ENCODE data around the gene DCTN2.

Gene DCTN2

GRCh38 chr12:57549203-57549908 is 2.4 kb upstream of the DCTN2 start:
- no peak for DNase-seq

- DNase-seq: no peak
Observed at GRCh38 chr12:57548488-57548887, 1.5 kb upstream of the DCTN2 start.

DNA sequence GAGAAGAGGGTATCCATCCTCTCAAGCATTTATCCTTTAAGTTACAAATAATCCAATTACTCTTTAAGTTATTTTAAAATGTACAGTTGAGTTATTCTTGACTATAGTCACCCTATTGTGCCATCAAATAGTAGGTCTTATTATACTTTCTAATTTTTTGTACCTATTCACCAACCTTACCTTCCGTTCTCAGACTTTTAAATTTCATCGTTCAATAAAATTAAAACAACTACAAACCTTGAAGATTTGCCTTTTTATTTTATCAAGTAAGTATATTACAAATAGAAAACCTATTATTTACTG is 972 bp upstream of the DCTN2 start:
- DNase-seq: no peak

GRCh38 chr12:57547288-57548012 is 458 bp upstream of the DCTN2 start:
- DNase-seq: no peak

DNA sequence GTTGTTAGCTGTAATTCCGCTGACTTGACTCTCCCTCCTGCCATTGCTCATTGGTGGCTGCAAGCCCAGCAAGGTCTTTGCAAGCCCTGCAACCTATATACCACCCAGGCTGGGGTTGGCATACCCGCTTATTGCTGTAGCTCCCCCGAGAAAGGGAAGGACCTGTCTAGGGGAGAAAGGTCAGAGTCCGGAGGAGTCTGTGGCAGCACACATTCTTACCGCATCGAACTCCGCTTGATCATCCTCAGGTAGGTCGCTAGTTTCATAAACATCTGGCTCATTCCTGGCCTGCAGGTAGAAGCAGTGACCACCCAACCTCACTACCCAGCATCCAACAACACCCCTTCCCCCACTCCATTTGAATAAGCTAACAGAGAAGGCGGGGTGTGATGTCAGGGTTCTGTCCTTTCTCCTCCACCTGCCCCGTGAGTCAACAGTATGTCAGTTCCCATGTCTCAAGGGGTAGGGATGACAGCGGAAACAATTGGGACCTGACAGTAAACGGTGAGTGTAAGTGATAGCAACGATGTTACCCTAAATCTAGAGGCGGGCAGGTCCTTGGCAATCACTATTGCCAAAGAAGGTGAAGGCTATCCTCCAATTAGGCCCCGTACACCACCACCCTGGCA is 1.1 kb downstream of the DCTN2 start:
- no peak for DNase-seq

GRCh38 chr12:57543581-57543980 is 3.4 kb downstream of the DCTN2 start:
- no peak for DNase-seq

- DNase-seq: no peak
Observed at GRCh38 chr12:57541717-57542116, 5.3 kb downstream of the DCTN2 start.

DNA sequence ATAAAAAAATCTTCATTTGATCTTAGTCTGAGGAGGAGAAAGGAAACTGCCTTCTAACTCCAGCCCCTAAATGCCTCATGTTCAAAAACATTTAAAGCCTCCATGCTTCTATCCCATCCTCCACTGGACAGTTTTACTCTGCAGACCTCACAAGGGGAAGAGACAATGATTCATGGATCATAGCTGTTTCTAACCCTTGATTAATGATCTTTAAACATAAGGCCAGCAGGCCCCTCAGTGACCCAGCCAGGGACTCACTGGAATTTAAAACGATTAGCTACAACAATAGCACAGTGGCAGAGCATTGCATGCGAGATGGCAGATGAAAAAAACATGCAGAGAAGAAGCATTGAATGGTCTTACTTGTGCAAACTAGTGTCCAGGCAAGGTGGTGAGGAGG is 6.0 kb downstream of the DCTN2 start:
- DNase-seq: no peak

GRCh38 chr12:57539134-57539768 is 7.7 kb downstream of the DCTN2 start:
- DNase-seq: no peak

DNA sequence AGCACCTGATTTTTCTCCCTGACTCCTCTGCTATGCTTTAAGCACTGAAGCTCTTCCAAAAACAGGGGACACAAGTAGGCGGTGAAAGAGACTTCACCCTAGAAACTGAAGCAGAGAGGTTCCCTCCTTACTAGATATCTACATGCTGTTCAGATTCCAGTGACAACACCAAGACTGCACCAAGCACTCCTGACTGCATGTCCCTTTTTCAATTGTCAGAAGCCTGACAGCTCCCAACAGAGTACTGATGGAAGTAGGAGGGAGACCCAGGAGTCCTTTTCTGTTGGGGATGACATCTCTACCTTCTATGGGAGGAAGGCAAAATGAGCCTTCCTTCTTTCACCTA is 10.4 kb downstream of the DCTN2 start:
- DNase-seq: no peak

- no peak for DNase-seq
Observed at GRCh38 chr12:57535764-57536596, 11.0 kb downstream of the DCTN2 start.

- DNase-seq: no peak
Observed at GRCh38 chr12:57534991-57535543, 11.9 kb downstream of the DCTN2 start.

GRCh38 chr12:57534250-57534649 is 12.7 kb downstream of the DCTN2 start:
- DNase-seq: no peak

- DNase-seq: no peak
Observed at GRCh38 chr12:57533108-57533507, 13.9 kb downstream of the DCTN2 start.

DNA sequence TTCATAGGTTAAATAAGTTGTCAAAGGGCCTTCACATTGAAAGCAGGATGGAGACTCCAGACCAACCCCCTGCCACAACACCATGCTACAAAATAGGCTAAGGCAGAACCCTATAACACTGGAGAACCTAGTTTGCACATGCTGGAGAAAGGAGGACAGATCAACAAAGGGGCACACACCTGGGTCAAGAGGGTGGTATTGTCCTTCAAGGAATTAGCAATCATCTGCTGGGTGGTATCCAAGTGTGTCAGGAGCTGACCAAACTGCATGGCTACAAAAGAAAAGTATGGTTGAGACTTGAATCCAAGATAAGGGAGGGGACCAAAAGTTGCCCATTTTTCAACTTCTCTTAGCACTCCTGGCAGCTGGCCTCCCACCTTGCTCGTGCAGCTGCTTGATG is 15.2 kb downstream of the DCTN2 start:
- DNase-seq: no peak

DNA sequence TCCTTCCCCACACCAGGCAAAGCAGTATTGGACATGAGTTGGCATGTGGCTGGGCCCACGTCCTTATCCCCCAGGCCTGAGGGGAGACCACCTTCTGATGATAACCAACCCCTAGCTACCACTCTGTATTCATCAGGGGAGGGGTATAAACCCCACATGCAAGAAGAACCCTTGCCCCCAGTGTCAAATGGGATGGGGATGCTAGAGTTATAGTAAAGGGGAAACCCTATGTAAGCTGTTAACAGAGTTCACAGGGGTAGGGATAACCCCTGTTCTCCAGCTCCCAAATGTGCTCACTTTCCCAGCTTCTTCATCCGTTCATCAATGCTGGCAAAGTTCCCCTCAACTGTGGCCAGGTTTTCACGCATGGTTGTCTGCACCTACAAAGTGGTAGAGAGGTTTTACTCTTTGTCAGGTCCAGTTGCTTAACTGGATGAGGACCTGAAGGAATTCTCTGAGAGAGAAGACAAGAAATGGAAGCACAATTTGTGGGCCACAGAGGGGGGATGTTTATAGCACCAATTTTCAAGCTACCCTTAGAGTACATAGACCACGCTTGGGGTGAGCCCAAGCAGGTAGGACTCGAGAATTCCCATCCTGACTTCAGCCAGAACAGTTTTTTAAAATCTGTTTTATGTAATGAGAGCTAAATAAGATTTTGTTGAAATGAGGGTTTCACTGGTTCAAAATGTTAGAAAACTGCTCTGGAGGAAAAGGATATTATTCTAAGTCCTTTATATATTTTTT is 16.4 kb downstream of the DCTN2 start:
- DNase-seq: no peak

DNA sequence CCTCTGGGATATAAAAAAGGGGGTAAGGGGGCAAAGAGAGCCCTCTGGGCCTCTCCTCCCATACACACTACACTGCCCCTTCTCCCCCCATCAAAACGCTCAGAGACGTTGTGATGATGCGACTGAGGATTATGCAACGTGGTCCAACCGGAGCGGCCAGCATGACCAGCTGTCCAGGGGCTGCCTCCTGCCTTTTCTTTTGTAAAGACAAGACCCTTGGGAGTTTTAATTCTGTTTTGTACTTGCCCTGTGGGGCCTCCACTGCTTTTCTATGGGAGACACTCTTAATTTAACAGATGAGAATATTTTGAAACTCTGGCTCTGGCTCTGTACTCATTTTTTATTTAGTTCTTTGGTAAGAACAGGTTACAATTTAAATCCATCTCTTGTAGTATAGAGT is 17.2 kb downstream of the DCTN2 start:
- no peak for DNase-seq

DNA sequence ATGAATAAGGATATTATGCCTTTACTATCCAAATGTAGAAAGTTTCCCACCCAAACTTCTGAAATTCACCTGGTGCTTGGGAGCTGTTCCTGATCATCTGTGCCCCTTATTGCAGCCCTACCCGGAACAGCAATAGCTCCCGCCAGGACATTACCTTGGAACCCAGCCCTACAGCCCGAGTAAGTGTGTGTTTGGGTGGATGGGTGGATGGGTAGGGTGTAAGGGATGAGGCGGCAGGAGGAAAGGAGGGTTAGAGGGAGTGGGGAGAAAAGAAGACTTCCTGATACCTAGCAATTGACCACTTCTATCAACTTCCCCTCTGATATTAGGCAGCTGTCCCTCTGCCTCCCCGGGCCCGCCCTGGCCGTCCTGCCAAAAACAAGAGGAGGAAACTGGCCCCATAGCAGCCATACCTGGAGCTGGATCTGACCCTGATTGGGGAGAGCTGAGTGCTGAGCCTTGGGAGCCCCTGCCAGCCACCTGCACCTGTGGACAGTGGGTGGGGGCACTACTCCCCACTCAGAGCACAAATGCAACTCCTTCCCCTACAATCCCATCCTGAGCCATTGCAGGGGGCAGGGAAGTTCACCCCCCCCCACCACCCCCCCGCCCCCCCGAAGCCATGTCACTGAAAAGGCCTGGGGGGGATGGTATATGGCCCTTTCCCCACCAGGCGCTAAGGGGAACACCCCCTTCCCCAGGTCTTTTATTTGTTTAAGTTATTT is 18.0 kb downstream of the DCTN2 start:
- DNase-seq: no peak

DNA sequence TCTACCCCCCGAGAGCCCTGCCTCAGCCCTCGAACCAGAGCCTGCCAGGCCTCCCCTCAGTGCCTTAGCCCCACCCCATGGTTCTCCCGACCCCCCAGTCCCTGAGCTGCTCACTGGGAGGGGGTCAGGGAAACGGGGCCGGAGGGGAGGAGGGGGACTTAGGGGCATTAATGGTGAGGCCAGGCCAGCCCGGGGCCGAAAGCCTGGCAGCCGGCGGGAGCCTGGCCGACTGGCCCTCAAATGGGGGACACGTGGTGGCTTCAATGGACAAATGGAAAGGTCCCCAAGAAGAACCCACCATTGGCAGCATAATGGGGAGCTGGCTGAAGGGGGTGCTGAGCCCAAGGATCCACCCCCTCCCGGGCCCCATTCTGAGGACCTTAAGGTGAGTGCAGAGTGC is 18.8 kb downstream of the DCTN2 start:
- no peak for DNase-seq

DNA sequence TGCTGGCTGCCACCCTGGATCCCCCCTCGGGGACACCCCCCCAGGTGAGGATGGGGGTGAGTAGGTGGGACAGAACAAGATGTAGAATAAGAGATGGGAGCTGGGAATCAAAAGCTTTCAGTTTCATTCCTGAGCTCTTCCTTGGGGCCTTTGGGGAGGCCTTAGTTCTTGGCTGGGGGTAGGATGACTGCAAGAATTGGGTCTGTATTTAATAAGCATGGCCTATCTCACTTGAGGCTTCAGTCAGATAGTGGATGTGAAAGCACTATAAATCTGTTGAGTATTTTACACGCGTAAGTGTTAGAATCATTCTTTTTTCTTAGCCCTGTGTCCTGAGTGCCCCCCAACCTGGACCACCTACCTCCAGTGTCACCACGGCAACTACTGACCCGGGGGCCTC is 19.8 kb downstream of the DCTN2 start:
- no peak for DNase-seq

- no peak for DNase-seq
Observed at GRCh38 chr12:57526477-57527126, 20.4 kb downstream of the DCTN2 start.
